WI38 (cell line): ENCODE results near the gene CALHM6.

ENCODE experiments used
- H3K4me3 ChIP-seq: 2 replicates; pipeline ENCODE4 v1.5.1; 2011; ENCODE audit warnings: low read depth, mild to moderate bottlenecking, control low read depth, low read length
- TF ChIP-seq, protein P1 (sequence below): IDR thresholded peaks from 2 replicates; pipeline ENCODE4 v1.5.1; 2012; ENCODE audit warnings: low read depth, mild to moderate bottlenecking, control low read depth, low read length

CALHM6 gene

DNA sequence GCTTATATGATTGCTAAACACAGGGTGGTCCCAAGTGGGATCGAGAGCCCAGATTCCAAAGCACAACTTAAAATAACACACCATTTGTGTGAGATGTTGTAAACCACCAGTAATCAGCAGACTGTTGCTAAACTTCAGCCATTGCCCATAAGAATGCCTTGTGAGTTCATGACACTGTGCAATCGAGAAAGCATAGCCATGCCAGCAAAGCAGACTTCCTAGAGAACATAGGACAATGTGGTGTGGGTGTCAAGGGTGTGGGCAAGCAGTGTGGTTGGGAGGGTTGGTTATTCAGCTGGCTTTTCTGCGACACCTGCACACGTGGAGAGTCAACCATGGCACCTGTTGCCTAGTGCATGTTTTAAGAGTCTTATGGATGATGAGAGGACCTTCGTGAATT, 16.1 kb upstream of the CALHM6 start:
- no peak overlapping the region for H3K4me3 ChIP-seq
- TF ChIP-seq, protein P1, sequence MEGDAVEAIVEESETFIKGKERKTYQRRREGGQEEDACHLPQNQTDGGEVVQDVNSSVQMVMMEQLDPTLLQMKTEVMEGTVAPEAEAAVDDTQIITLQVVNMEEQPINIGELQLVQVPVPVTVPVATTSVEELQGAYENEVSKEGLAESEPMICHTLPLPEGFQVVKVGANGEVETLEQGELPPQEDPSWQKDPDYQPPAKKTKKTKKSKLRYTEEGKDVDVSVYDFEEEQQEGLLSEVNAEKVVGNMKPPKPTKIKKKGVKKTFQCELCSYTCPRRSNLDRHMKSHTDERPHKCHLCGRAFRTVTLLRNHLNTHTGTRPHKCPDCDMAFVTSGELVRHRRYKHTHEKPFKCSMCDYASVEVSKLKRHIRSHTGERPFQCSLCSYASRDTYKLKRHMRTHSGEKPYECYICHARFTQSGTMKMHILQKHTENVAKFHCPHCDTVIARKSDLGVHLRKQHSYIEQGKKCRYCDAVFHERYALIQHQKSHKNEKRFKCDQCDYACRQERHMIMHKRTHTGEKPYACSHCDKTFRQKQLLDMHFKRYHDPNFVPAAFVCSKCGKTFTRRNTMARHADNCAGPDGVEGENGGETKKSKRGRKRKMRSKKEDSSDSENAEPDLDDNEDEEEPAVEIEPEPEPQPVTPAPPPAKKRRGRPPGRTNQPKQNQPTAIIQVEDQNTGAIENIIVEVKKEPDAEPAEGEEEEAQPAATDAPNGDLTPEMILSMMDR = no peak

GRCh38 chr6:116446399-116446798, 14.8 kb upstream of the CALHM6 start:
- H3K4me3 ChIP-seq = no peak overlapping the region
- TF ChIP-seq, protein P1 = no peak

DNA sequence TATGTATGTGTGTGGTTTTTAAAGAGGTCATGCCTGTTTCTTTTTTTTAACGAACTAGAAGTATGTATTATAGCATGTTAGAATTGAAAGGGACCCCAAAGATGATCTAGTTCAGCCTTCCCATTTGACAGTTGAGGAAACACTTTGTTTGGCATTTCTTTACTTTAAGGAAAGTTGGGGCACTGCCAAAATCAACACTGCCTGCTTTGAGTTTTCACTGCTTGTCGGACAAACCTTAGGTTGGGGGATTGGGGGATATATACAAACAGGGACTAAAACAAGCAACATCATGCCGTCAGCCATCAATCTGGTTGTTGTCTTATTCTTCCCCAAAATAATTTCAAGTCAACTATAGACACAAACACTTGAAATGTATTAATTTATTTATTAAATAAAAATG, 14.1 kb upstream of the CALHM6 start:
- H3K4me3 ChIP-seq = 0 out of 2 replicates have a peak overlapping the region, but pooled peaks have one; percentile 3
- TF ChIP-seq, protein P1 = no peak

DNA sequence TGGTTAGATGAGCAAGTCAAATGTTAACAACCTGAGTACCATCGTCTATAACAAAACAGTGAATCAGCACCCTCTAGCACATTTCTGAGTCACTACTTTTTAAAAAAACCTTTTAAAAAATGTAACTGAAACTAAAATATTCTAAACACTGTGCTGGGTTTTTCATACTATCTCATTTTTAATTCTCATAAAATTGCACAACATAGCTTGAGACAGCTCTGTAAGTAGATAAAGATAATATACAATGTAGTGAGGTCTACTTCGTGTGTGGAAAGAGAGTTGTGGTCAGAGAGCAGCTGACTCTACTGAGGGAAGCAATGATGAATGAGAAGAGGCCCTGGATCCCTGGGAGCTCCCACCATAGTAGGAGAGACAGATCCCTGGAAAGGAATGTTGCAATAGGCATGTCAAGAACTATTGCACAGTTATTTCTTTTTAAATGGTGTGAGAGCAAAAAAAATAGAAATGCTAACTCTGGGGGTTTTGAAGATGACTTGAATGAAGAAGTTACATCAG, 13.6 kb upstream of the CALHM6 start:
- no peak overlapping the region for H3K4me3 ChIP-seq
- TF ChIP-seq, protein P1 = no peak

DNA sequence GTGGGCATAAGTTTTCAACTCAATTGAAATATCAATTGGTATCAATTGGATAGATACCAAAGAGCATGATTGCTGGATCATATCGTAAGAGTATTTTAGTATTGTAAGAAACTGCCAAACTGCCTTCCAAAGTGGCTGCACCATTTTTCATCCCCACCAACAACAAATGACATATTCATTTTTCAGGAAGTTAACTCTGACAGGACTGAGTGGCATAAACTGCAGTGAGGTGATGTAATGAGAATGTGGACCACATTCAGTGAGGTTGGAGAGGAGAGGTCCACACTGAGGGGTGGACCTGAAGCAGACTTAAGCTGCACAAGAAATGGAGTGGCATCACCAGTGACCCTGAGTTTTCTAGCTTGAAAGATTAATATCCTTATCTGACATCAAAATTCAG, 11.6 kb upstream of the CALHM6 start:
- no peak overlapping the region for H3K4me3 ChIP-seq
- TF ChIP-seq, protein P1 = no peak

DNA sequence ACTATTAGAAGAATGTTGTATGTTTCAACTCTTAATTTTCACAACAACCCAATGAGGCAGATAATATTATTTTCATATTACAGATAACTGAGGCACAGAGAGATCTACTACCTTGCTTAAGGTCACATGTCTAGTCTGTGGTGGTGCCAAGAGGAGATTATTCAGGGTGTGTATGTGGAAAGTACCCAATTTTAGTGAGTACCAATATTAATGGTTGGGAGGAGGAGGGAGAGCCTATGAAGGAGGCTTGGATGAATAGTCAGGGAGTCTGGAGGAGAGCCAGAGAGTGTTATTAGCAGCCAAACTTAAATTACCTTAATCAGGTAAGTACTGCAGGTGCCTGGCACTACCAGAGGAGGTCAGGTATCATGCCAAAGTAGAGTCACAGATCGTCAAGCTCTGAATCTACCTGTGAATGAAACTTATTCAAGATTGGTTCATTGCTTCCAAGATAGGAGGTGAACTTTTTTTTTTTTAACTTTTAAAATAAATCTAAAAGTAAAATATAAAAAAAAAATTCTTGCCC, 10.9 kb upstream of the CALHM6 start:
- TF ChIP-seq, protein P1 = no peak

GRCh38 chr6:116450769-116451740, 10.1 kb upstream of the CALHM6 start:
- no peak overlapping the region for H3K4me3 ChIP-seq
- TF ChIP-seq, protein P1 = no peak

More for the DNA sequence above, 10.9 kb upstream of the CALHM6 start:
- no peak overlapping the region for H3K4me3 ChIP-seq
